ENCODE measurements around the gene PDE7B. TPM values are rescaled to one million over a fixed set of nuclear protein-coding genes. Genes with fewer than 3 reads are reported as not detected.

The PDE7B gene
- total RNA-seq, 1 experiment from 2014 or later, result not detected

DNA sequence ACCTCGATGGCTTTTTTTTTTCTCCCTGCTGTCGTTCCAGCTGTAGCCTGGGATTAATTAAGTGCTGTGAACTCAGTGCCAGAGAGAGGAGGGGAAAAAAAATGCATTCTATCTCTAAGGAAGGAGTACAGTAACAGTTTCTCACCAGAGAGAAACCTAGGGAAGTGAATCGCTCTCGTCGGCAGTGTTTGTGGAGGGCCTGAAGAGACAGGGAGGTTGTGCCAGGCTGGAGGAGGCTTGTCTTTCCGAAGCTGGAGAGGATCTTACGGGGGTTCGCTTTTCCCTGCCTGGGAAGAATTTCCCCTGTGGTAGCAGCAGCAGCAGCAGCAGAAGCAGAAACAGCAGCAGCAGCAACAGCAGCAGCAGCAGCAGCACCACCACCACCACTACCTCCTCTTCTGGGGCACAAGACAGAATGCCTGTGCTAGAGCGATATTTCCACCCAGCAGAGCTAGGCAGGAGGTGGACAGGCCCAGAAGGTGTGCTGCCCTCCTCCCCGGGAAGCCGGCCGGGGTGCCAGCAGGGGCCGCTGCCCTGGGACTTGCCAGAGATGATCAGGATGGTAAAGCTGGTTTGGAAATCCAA is 186.5 kb downstream of the PDE7B start:
- H3K27ac Mint-ChIP-seq, result no peak overlapping the region
- no peak overlapping the region for H3K4me3 Mint-ChIP-seq
- no peaks in the 10 kb centered on the region for H3K27me3 Mint-ChIP-seq (ENCODE audit: low read depth)
- TF ChIP-seq TEAD4 (CRISPR knock-in tag; IDR thresholded peaks at IDR 0.05) (no peak), JUN (CRISPR knock-in tag; IDR thresholded peaks at IDR 0.05) (no peak), NFATC4 (CRISPR knock-in tag; IDR thresholded peaks at IDR 0.05) (no peak)
- ATAC-seq (no peak; the same call in 1 of the 2 replicates), DNase-seq (ENCODE audit: low spot score) (no peak)
- H3K4me1 Mint-ChIP-seq, result peaks cover 13% of the 10 kb centered on the region
- POLR2A ChIA-PET, result interaction anchor here (0.6 kb wide), 1 partner anchor 148 kb away, joined by 5 read pairs; no protein-coding TSS in a partner anchor
- H3K36me3 Mint-ChIP-seq, result no peaks in the 10 kb centered on the region
- CTCF ChIA-PET, result no interaction called here
- H3K9me3 Mint-ChIP-seq, result no peaks in the 10 kb centered on the region

DNA sequence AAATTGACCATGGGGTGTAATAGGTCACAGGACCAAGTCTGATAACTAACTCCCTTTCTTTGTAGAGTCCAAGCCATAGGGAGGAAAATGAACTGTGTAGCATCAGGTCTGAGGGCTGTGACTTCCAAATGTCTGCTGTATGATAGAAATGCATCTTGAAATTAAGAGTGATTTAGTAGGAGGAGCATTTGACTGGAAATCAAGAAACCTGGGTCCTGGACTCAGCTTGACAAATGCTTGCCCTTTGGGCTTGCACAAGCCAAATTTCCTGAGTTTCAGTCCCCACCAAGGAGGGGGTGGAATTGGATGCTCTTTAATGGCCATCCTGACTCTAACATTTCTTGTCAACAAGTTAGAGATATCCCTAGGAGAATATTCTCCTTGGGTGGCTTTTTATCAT is 187.0 kb downstream of the PDE7B start:
- H3K9me3 Mint-ChIP-seq, result no peaks in the 10 kb centered on the region
- no peak overlapping the region for H3K4me3 Mint-ChIP-seq
- TF ChIP-seq SMAD3 (CRISPR knock-in tag; IDR thresholded peaks at IDR 0.05; ENCODE audit: borderline replicate concordance), result no peak
- TF ChIP-seq, protein P1, sequence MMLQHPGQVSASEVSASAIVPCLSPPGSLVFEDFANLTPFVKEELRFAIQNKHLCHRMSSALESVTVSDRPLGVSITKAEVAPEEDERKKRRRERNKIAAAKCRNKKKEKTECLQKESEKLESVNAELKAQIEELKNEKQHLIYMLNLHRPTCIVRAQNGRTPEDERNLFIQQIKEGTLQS (CRISPR knock-in tag; conservative IDR thresholded peaks at IDR 0.05), result no peak
- TF ChIP-seq, protein P2, sequence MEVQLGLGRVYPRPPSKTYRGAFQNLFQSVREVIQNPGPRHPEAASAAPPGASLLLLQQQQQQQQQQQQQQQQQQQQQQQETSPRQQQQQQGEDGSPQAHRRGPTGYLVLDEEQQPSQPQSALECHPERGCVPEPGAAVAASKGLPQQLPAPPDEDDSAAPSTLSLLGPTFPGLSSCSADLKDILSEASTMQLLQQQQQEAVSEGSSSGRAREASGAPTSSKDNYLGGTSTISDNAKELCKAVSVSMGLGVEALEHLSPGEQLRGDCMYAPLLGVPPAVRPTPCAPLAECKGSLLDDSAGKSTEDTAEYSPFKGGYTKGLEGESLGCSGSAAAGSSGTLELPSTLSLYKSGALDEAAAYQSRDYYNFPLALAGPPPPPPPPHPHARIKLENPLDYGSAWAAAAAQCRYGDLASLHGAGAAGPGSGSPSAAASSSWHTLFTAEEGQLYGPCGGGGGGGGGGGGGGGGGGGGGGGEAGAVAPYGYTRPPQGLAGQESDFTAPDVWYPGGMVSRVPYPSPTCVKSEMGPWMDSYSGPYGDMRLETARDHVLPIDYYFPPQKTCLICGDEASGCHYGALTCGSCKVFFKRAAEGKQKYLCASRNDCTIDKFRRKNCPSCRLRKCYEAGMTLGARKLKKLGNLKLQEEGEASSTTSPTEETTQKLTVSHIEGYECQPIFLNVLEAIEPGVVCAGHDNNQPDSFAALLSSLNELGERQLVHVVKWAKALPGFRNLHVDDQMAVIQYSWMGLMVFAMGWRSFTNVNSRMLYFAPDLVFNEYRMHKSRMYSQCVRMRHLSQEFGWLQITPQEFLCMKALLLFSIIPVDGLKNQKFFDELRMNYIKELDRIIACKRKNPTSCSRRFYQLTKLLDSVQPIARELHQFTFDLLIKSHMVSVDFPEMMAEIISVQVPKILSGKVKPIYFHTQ (CRISPR knock-in tag; IDR thresholded peaks at IDR 0.05), result no peak
- TF ChIP-seq NR2C2 (CRISPR knock-in tag; IDR thresholded peaks at IDR 0.05), result no peak
- no peak for TF ChIP-seq JUN (CRISPR knock-in tag; IDR thresholded peaks at IDR 0.05)
- TF ChIP-seq, protein P3, sequence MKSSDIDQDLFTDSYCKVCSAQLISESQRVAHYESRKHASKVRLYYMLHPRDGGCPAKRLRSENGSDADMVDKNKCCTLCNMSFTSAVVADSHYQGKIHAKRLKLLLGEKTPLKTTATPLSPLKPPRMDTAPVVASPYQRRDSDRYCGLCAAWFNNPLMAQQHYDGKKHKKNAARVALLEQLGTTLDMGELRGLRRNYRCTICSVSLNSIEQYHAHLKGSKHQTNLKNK (CRISPR knock-in tag; IDR thresholded peaks at IDR 0.05), result no peak
- TF ChIP-seq ZNF317 (CRISPR knock-in tag; IDR thresholded peaks at IDR 0.05; ENCODE audit: borderline replicate concordance, low read depth), result no peak
- no peak for TF ChIP-seq TEAD1 (CRISPR knock-in tag; IDR thresholded peaks at IDR 0.05)
- TF ChIP-seq IRF2 (CRISPR knock-in tag; IDR thresholded peaks at IDR 0.05; ENCODE audit: borderline replicate concordance, low read depth), result no peak
- no peak for TF ChIP-seq CREM (CRISPR knock-in tag; IDR thresholded peaks at IDR 0.05)
- no peak for TF ChIP-seq TEAD4 (CRISPR knock-in tag; IDR thresholded peaks at IDR 0.05)
- TF ChIP-seq, protein P4, sequence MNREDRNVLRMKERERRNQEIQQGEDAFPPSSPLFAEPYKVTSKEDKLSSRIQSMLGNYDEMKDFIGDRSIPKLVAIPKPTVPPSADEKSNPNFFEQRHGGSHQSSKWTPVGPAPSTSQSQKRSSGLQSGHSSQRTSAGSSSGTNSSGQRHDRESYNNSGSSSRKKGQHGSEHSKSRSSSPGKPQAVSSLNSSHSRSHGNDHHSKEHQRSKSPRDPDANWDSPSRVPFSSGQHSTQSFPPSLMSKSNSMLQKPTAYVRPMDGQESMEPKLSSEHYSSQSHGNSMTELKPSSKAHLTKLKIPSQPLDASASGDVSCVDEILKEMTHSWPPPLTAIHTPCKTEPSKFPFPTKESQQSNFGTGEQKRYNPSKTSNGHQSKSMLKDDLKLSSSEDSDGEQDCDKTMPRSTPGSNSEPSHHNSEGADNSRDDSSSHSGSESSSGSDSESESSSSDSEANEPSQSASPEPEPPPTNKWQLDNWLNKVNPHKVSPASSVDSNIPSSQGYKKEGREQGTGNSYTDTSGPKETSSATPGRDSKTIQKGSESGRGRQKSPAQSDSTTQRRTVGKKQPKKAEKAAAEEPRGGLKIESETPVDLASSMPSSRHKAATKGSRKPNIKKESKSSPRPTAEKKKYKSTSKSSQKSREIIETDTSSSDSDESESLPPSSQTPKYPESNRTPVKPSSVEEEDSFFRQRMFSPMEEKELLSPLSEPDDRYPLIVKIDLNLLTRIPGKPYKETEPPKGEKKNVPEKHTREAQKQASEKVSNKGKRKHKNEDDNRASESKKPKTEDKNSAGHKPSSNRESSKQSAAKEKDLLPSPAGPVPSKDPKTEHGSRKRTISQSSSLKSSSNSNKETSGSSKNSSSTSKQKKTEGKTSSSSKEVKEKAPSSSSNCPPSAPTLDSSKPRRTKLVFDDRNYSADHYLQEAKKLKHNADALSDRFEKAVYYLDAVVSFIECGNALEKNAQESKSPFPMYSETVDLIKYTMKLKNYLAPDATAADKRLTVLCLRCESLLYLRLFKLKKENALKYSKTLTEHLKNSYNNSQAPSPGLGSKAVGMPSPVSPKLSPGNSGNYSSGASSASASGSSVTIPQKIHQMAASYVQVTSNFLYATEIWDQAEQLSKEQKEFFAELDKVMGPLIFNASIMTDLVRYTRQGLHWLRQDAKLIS (CRISPR knock-in tag; IDR thresholded peaks at IDR 0.05; ENCODE audit: borderline replicate concordance), result no peak
- TF ChIP-seq FOXK1 (CRISPR knock-in tag; IDR thresholded peaks at IDR 0.05), result no peak
- DNase-seq (ENCODE audit: low spot score) (no peak), ATAC-seq (no peak)
- no peaks in the 10 kb centered on the region for H3K27me3 Mint-ChIP-seq (ENCODE audit: low read depth)
- no peak overlapping the region for H3K27ac Mint-ChIP-seq
- H3K36me3 Mint-ChIP-seq, result no peaks in the 10 kb centered on the region
- peaks cover 13% of the 10 kb centered on the region for H3K4me1 Mint-ChIP-seq
- CTCF ChIA-PET, result no interaction called here
- POLR2A ChIA-PET, result no interaction called here

DNA sequence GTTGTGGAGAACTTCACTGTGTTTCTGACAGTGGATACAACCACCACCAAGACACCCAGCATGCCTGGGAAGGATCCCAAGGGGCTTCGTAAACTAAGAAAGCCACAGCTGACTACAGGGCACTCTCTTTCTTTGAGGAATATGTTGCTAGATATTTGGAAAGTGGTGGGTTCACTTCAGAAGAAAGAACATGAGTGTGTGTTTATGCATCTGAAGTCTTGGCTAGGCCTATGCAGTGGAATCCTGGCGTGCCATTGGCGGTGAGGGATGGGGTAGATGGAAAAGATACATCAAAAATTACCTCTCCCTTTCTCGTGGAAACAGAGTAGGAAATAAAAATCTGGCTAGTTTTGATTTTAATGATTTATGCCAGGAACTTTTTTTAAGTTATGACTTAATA is 187.7 kb downstream of the PDE7B start:
- CTCF ChIA-PET, result no interaction called here
- no peak for ATAC-seq
- H3K4me1 Mint-ChIP-seq, result peaks cover 13% of the 10 kb centered on the region
- no peaks in the 10 kb centered on the region for H3K9me3 Mint-ChIP-seq
- H3K4me3 Mint-ChIP-seq, result no peak overlapping the region
- no peak for DNase-seq (ENCODE audit: low spot score)
- H3K36me3 Mint-ChIP-seq, result no peaks in the 10 kb centered on the region
- POLR2A ChIA-PET, result no interaction called here
- no peaks in the 10 kb centered on the region for H3K27me3 Mint-ChIP-seq (ENCODE audit: low read depth)
- no peak overlapping the region for H3K27ac Mint-ChIP-seq
- TF ChIP-seq, protein P5, sequence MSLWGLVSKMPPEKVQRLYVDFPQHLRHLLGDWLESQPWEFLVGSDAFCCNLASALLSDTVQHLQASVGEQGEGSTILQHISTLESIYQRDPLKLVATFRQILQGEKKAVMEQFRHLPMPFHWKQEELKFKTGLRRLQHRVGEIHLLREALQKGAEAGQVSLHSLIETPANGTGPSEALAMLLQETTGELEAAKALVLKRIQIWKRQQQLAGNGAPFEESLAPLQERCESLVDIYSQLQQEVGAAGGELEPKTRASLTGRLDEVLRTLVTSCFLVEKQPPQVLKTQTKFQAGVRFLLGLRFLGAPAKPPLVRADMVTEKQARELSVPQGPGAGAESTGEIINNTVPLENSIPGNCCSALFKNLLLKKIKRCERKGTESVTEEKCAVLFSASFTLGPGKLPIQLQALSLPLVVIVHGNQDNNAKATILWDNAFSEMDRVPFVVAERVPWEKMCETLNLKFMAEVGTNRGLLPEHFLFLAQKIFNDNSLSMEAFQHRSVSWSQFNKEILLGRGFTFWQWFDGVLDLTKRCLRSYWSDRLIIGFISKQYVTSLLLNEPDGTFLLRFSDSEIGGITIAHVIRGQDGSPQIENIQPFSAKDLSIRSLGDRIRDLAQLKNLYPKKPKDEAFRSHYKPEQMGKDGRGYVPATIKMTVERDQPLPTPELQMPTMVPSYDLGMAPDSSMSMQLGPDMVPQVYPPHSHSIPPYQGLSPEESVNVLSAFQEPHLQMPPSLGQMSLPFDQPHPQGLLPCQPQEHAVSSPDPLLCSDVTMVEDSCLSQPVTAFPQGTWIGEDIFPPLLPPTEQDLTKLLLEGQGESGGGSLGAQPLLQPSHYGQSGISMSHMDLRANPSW (CRISPR knock-in tag; conservative IDR thresholded peaks at IDR 0.05; ENCODE audit: low read depth), result no peak
- TF ChIP-seq FOXJ3 (CRISPR knock-in tag; IDR thresholded peaks at IDR 0.05; ENCODE audit: borderline replicate concordance), result no peak
- TF ChIP-seq ZNF263 (CRISPR knock-in tag; IDR thresholded peaks at IDR 0.05; ENCODE audit: low read depth), result no peak
- TF ChIP-seq, protein P4 (CRISPR knock-in tag; IDR thresholded peaks at IDR 0.05; ENCODE audit: borderline replicate concordance), result no peak
- TF ChIP-seq NFYB (CRISPR knock-in tag; conservative IDR thresholded peaks at IDR 0.05; ENCODE audit: low read depth), result no peak

Data from WTC11 (cell line).